Cardiac ventricle fibroblast (primary cell): ENCODE results near the gene FAM98B. TPM values are rescaled to one million over a fixed set of nuclear protein-coding genes. Genes with fewer than 3 reads are reported as not detected.

Experiments
- total RNA-seq: library from RNA; depleted of rRNA; stranded (reverse); fragments of >200 nt; gene quantifications from 2 replicates; pipeline ENCODE4 v1.2.3, GENCODE V29; 2015

The FAM98B gene
- 3.9 and 14.6 TPM in 2 replicates for total RNA-seq

GRCh38 chr15:38453971-38454695 lies at the start of gene FAM98B:
Gene FAM98B, plus strand, starts transcription at chr15:38454127. Its CDS starts 35 bp downstream, at chr15:38454162.

Other genes starting within 250 kb of the FAM98B start
- 29.3 and 29.6 TPM in 2 replicates for gene SPRED1, start 201.3 kb upstream of the FAM98B start, total RNA-seq
- gene RASGRP1, start 110.7 kb downstream of the FAM98B start, total RNA-seq, result 0.05 and 0.25 TPM in 2 replicates